Progenitor cell of endocrine pancreas (in vitro differentiated cells): Measurements from ENCODE around the gene IZUMO4. TPM values are rescaled to one million over a fixed set of nuclear protein-coding genes. Genes with fewer than 3 reads are reported as not detected.

Experiments used
- DNase-seq: peaks from one replicate; pipeline ENCODE4 v3.0.0; 2021; ENCODE audit warnings: low spot score; ENCODE audit not compliant: unreplicated experiment
- H3K27ac Mint-ChIP-seq: 2 replicates; pipeline ENCODE4 v1.8.0; 2021; ENCODE audit warnings: mild to moderate bottlenecking, moderate library complexity, mixed read lengths
- H3K27me3 Mint-ChIP-seq: 2 replicates; pipeline ENCODE4 v1.8.0; 2021; ENCODE audit warnings: mixed read lengths
- H3K36me3 Mint-ChIP-seq: 2 replicates; pipeline ENCODE4 v1.8.0; 2022; ENCODE audit warnings: mixed read lengths; ENCODE audit not compliant: insufficient read depth
- H3K4me1 Mint-ChIP-seq: 2 replicates; pipeline ENCODE4 v1.8.0; 2021; ENCODE audit warnings: low read depth, mixed read lengths
- H3K4me3 Mint-ChIP-seq: 2 replicates; pipeline ENCODE4 v1.8.0; 2021; ENCODE audit warnings: low read depth, mild to moderate bottlenecking, moderate library complexity, mixed read lengths
- H3K9me3 Mint-ChIP-seq: 2 replicates; pipeline ENCODE4 v1.8.0; 2021; ENCODE audit warnings: low read depth, mixed read lengths
- CTCF ChIP-seq: fragments of 200-600 bp; sonication (generic); IDR thresholded peaks from one replicate; pipeline ENCODE4 v1.5.0; 2021; ENCODE audit warnings: antibody characterized with exemption, mild to moderate bottlenecking; ENCODE audit not compliant: unreplicated experiment
- total RNA-seq: library from RNA; stranded (reverse); gene quantifications from 2 replicates; pipeline ENCODE4 v1.2.1, GENCODE V29; 2021

Gene IZUMO4
- total RNA-seq, 1 donor from 2014 or later: 16.5 TPM

DNA sequence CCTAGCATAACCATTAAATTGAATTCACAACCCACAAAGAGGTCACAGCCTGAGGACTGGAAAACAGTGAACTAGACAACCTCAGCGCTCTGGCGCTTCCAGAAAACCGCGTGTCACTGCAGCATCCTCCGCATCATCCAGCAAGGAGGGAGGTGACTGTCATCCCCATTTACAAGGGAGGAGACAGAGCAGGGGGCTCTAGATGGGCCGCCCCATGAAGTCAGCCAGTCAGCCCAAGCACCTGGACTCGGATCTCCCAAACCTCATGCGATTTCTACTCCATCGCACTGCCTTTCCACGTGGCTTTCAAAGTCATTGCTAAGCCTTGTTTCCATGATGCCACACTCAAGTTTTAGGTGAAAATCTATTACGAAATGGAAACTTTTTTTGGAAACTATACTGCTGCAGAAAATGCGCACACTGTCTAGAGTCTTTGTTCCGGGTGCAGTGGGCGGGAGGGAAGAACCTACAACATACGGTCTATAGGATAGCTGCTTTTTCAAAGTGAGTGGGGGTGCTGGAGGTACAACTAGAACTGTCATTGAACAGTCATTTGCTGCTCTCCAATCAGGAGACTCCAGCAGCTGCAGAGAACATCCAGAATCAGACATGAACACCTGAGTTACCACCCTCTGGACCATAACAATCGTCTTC lies 51.9 kb downstream of the IZUMO4 start:
- H3K27ac Mint-ChIP-seq: peak overlapping the region; percentile 78
- TF ChIP-seq CTCF: no peak
- H3K36me3 Mint-ChIP-seq: peaks cover 2% of the 10 kb centered on the region
- no peaks in the 10 kb centered on the region for H3K9me3 Mint-ChIP-seq
- peak overlapping the region; percentile 37 for H3K4me3 Mint-ChIP-seq
- DNase-seq: no peak
- peaks cover 16% of the 10 kb centered on the region for H3K4me1 Mint-ChIP-seq
- H3K27me3 Mint-ChIP-seq: no peaks in the 10 kb centered on the region

Other genes with a start within 250 kb of the IZUMO4 start
- 42.8 and 44.6 TPM in 2 replicates for gene REXO1, start 248.4 kb upstream of the IZUMO4 start, total RNA-seq
- 13.2 and 13.5 TPM in 2 replicates for gene KLF16, start 233.3 kb upstream of the IZUMO4 start, total RNA-seq
- gene ABHD17A, start 211.4 kb upstream of the IZUMO4 start, total RNA-seq: 46.5 and 48.8 TPM in 2 replicates
- gene ADAT3, start 191.5 kb upstream of the IZUMO4 start, total RNA-seq: 14.1 and 16.2 TPM in 2 replicates
- 101 and 102 TPM in 2 replicates for gene SCAMP4, start 191.5 kb upstream of the IZUMO4 start, total RNA-seq
- gene CSNK1G2, start 155.7 kb upstream of the IZUMO4 start, total RNA-seq: 96.8 and 103 TPM in 2 replicates
- 115 and 125 TPM in 2 replicates for gene BTBD2, start 81.2 kb upstream of the IZUMO4 start, total RNA-seq
- 145 and 163 TPM in 2 replicates for gene MKNK2, start 45.7 kb upstream of the IZUMO4 start, total RNA-seq
- gene MOB3A, start 589 bp upstream of the IZUMO4 start, total RNA-seq: 33.2 and 38.5 TPM in 2 replicates
- gene AP3D1, start 54.7 kb downstream of the IZUMO4 start, total RNA-seq: 123 and 131 TPM in 2 replicates
- 102 and 106 TPM in 2 replicates for gene DOT1L, start 67.0 kb downstream of the IZUMO4 start, total RNA-seq
- 116 and 119 TPM in 2 replicates for gene PLEKHJ1, start 139.4 kb downstream of the IZUMO4 start, total RNA-seq
- gene SF3A2, start 139.9 kb downstream of the IZUMO4 start, total RNA-seq: 152 and 156 TPM in 2 replicates
- gene AMH, start 152.4 kb downstream of the IZUMO4 start, total RNA-seq: 58.4 and 71.3 TPM in 2 replicates
- gene JSRP1, start 159.5 kb downstream of the IZUMO4 start, total RNA-seq: 1.00 and 1.6 TPM in 2 replicates
- not detected in 2 replicates for gene PEAK3, start 185.3 kb downstream of the IZUMO4 start, total RNA-seq
- gene LINGO3, start 211.2 kb downstream of the IZUMO4 start, total RNA-seq: 0.13 and 0.17 TPM in 2 replicates
- 126 and 139 TPM in 2 replicates for gene LSM7, start 231.7 kb downstream of the IZUMO4 start, total RNA-seq
- 148 and 153 TPM in 2 replicates for gene SPPL2B, start 231.8 kb downstream of the IZUMO4 start, total RNA-seq